Measurements from ENCODE around the gene NSFL1C. TPM values are rescaled to one million over a fixed set of nuclear protein-coding genes. Genes with fewer than 3 reads are reported as not detected.

NSFL1C gene
- total and polyA plus RNA-seq, 9 of the 15 experiments (the other 6 are each of a cell fraction or from before 2014, with no cell fraction given) = 20.8 to 119 (median 47.0) TPM

DNA sequence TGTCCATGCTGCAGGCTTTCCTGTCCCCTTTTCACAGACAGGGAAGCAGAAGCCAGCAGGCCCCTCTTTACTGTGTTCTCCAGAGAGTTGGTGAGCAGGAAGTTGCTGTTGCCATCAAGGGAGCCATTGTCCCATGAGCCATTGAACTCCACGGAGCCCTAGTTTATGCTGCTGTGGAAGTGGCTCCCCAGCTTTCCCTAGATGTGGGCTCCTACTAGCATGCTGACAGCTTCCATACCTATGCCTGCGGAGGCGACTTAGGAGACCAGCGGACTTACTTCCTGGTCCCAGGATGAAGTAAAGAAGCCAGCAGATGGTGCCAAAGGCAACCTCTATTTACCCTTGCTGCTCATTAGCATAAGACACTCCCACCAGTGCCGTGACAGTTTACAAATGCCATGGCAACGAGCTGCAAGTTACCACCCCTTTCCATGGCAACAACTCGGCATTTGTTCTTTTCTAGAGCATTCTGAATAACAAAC lies 43.0 kb downstream of the NSFL1C start (continued):
- TF ChIP-seq ZNF57 (CRISPR knock-in tag; IDR thresholded peaks at IDR 0.05) = no peak

DNA sequence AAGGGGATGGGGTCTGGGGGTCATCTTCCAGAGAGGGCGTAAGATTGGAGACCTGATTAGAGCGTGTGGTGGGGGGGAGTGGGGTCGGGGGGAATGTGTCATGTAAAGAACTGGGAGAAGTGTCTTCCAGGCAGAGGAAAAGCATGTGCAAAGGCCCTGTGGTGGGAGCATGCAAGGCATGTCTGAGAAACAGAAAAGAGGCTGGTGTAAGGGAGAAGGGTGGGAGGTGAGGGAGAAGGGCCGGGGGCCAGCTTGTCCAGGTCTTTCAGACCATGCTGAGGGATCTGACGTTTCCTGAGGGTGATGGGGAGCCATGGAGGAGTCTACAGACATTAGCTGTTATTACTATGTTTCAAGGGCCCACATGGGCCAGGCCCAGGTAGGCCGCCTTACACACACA lies 43.4 kb downstream of the NSFL1C start:
- Histone ChIP-seq H3K4me2 (ENCODE audit: insufficient read depth, low read length) (peak overlapping the region; percentile 5; the same call in 1 of the 2 replicates), H3K27ac (ENCODE audit: extremely low read depth, low read depth, low read length) (peak overlapping the region; percentile 32; the same call in 2 of the 3 replicates), H2AFZ (ENCODE audit: low read depth, low read length) (peak overlapping the region; percentile 94), H3K9me1 (ENCODE audit: control insufficient read depth, insufficient read depth, low read length) (no peaks in the 10 kb centered on the region), H3K9me3 (replicated peaks; ENCODE audit: control insufficient read depth, insufficient read depth, low read depth, low read length) (no peaks in the 10 kb centered on the region), H3K79me2 (ENCODE audit: control insufficient read depth, insufficient read depth, low read length) (no peaks in the 10 kb centered on the region), H3K36me3 (ENCODE audit: control insufficient read depth, insufficient read depth, low read length) (no peaks in the 10 kb centered on the region), H3K27me3 (ENCODE audit: control insufficient read depth in 2 of 2, insufficient read depth in 2 of 2, low read length in 2 of 2) (no peaks in the 10 kb centered on the region), H3K9ac (ENCODE audit: insufficient read depth in 1 of 2, low read depth in 2 of 2, low read length in 2 of 2) (peak overlapping the region in 1 of 2 experiments; percentile 70; a peak in 1 of 4 replicates), H3K4me3 (no peak overlapping the region), H4K20me1 (replicated peaks; ENCODE audit: control insufficient read depth, insufficient read depth, low read length) (no peaks in the 10 kb centered on the region), H3K4me1 (replicated peaks in 1 of 2; ENCODE audit: control insufficient read depth in 2 of 2, insufficient read depth in 2 of 2, low read length in 2 of 2) (peaks cover 4 to 14% of the 10 kb centered on the region in 2 experiments; a peak in 3 of 5 replicates)
- TF ChIP-seq RBM25 (IDR thresholded peaks at IDR 0.05; ENCODE audit: low read depth, low read length, severe bottlenecking) (peak; percentile 48), BCOR (IDR thresholded peaks at IDR 0.05) (peak; percentile 47; the same call in 1 of the 2 replicates), KDM1A (IDR thresholded peaks at IDR 0.05) (peak in 1 of 2 experiments; percentile 42; a peak in 2 of 4 replicates), SIX5 (IDR thresholded peaks at IDR 0.05; ENCODE audit: borderline replicate concordance in 1 of 2, insufficient read depth in 1 of 2, low read depth in 1 of 2, low read length in 2 of 2) (no peak)
- no TSS peak for BruUV-seq (replicated peaks)
- CTCF ChIA-PET (ENCODE audit: low intra/inter-chr PET ratio) = no interaction called here
- 34% methylated on average over 3 of the region's 6 CpGs for WGBS (ENCODE audit: insufficient coverage, low coverage, missing lambda C conversion rate)
- intact Hi-C loops (cut with micrococcal nuclease) = loop anchor here (1.0 kb wide), 1 partner anchor 47 kb away; no protein-coding TSS in a partner anchor
- no peak for DNase-seq (ENCODE audit: extremely low read depth in 1 of 4, low spot score in 3 of 4)
- FAIRE-seq = no peak
- POLR2A ChIA-PET = interaction anchor here (0.6 kb wide), 2 partner anchors 15 to 150 kb away, joined by 3 read pairs; no protein-coding TSS in a partner anchor
- in situ Hi-C loops (cut with MboI) = no loop called here
- ATAC-seq = no peak
